Heart left ventricle (tissue), 16 donors: ENCODE measurements around the gene ADAM8. TPM values are rescaled to one million over a fixed set of nuclear protein-coding genes. Genes with fewer than 3 reads are reported as not detected.

ENCODE experiments used
- ATAC-seq, 4 donors: fragments of 200-7000 bp; cut with Tn5 transposase; one replicate each; pipeline ENCODE4 v1.9.1; 2020 to 2022; ENCODE audit warnings: moderate library complexity in 4 of 4, mild to moderate bottlenecking in 3 of 4, moderate number of reproducible peaks in 1 of 4
- DNase-seq, 5 donors: peaks; one replicate each; pipeline ENCODE4 v3.0.0-alpha.2; 2020
- H3K27ac ChIP-seq, 12 donors: fragments of 200-600 bp; sonication (generic) in 4 of 12; one replicate each; pipeline versions ENCODE4 v1.5.0 to v1.8.0; 2016 to 2022; ENCODE audit warnings: mild to moderate bottlenecking in 2 of 12
- H3K27me3 ChIP-seq, 9 donors: fragments of 200-600 bp; sonication (generic) in 2 of 9; one replicate each; pipeline versions ENCODE4 v1.5.1 to v1.8.0; 2016 to 2022; ENCODE audit warnings: mild to moderate bottlenecking in 3 of 9
- H3K36me3 ChIP-seq, 9 donors: fragments of 200-600 bp; sonication (generic) in 2 of 9; one replicate each; pipeline versions ENCODE4 v1.5.0 to v1.8.0; 2018 to 2022; ENCODE audit warnings: mild to moderate bottlenecking in 2 of 9
- H3K4me1 ChIP-seq, 12 donors: fragments of 200-600 bp; sonication (generic) in 4 of 12; one replicate each; pipeline versions ENCODE4 v1.5.0 to v1.8.0; 2016 to 2022; ENCODE audit warnings: mild to moderate bottlenecking in 3 of 12
- H3K4me3 ChIP-seq, 12 donors: fragments of 200-600 bp; sonication (generic) in 4 of 12; one replicate each; pipeline versions ENCODE4 v1.5.0 to v1.8.0; 2017 to 2022; ENCODE audit warnings: mild to moderate bottlenecking in 9 of 12, moderate library complexity in 4 of 12
- H3K9me3 ChIP-seq, 12 donors: fragments of 200-600 bp; sonication (generic) in 4 of 12; one replicate each; pipeline versions ENCODE4 v1.5.0 to v1.8.0; 2016 to 2022; ENCODE audit warnings: mild to moderate bottlenecking in 1 of 12
- CTCF ChIP-seq, 12 donors: fragments of 200-600 bp; sonication (generic) in 4 of 12; IDR thresholded peaks; one replicate each; pipeline versions ENCODE4 v1.5.0 to v1.8.0; 2018 to 2022; ENCODE audit warnings: antibody characterized with exemption in 12 of 12, mild to moderate bottlenecking in 5 of 12
- POLR2A ChIP-seq, 2 donors: fragments of 450-650 bp; IDR thresholded peaks; one replicate each; pipeline ENCODE4 v1.6.1; 2017; ENCODE audit warnings: antibody characterized with exemption in 2 of 2, mild to moderate bottlenecking in 2 of 2, moderate library complexity in 2 of 2
- WGBS, 4 donors: extraction: QIAGEN DNeasy Blood & Tissue Kit in 2 of 4; methylation state at CpG; one replicate each; pipeline versions ENCODE4 v1.1.5 to v1.1.7; 2013 to 2018; 5-methylcytosine and 5-hydroxymethylcytosine counted together
- intact Hi-C, 10 donors: fragments of 100-400 bp; cut with DNase I; formaldehyde crosslinking; loops; one replicate each; pipeline versions ENCODE4 v1.11.1 to v1.14.2; 2022
- long read RNA-seq, 3 donors: library from polyadenylated mRNA; unstranded; transcript quantifications; one replicate each; pipeline ENCODE4 v2.0.0, GENCODE V29; 2020 to 2021
- polyA plus RNA-seq, 2 donors: library from polyadenylated mRNA; stranded (reverse); fragments of 200-250 nt; gene quantifications; one replicate each; pipeline ENCODE4 v1.2.3, GENCODE V29; 2013
- total RNA-seq, 9 donors: library from RNA; depleted of rRNA in 2 of 9; stranded (reverse); fragments of >200 nt in 2 of 9; fragmentation: NEBNext Ultra II Directional in 3 of 9; extraction: Animal tissue kit (Norgen Biotek cat#: 25700) in 3 of 9; gene quantifications; one replicate each; pipeline versions ENCODE4 v1.1.0 to v1.2.4, GENCODE V29; 2016 to 2023
- donor health status: ischemic (EF 13 %, LVEDD 7.1; RV severe dilation, severe dysfunction).
- donor health status: healthy with polysubstance abuse.
- donor health status: DM: no; HTN: yes; CAD: no.
- donor health status: DM: no; HTN: no; CAD: no.
- donor health status: ischemic (EF 25% LVEDD 6.9; RV normal size, moderate dysfunction).
- donor health status: ischemic (EF 25% LVEDD 5.7; RV mildly dilated, moderate dysfunction).
- donor health status: healthy.
- donor health status: DM: yes; HTN: yes; CAD: no.
- donor health status: ischemic (EF 35%, LVEDD 5.7; RV mildly dilated, moderate dysfunction).
- donor health status: nonischemic (EF 11% LVEDD 7.7; RV severe dilation, severe dysfunction).
- donor health status: DM: yes; HTN: yes; CAD: no.
- donor health status: PGD.
- donor health status: ischemic (EF 29% LVEDD 5.4; RV normal size, mild dysfunction).
- donor health status: nonischemic (EF 23%, LVEDD 6.1; RV moderate dilation, normal function).

ADAM8 gene
- 10 to 100 TPM in 1 of 9 donors, 1 to 10 TPM in 8; 1.2 to 10.3 (median 2.6) TPM for total RNA-seq
- polyA plus RNA-seq, result 1 to 10 TPM in 1 of 2 donors, under 1 TPM in 1; 0.50 to 1.2 TPM
- long read RNA-seq, donor 1, result 0 reads
- long read RNA-seq, donor 2, partial matches to known transcripts, result 1 of 1 reads
- long read RNA-seq, donor 2, other reads (novel, unspliced or antisense), result 0 of 1 reads
- long read RNA-seq, donor 3, result 0 reads

- 3 to 14% (median 9%) methylated on average over 22 to 63 of the region's 63 CpGs for WGBS, 4 donors
- Histone ChIP-seq H3K4me3 (peak within 1 kb of the TSS in 9 of 12 donors; percentile 2 to 63 (median 28)), H3K27ac (peak within 1 kb of the TSS in 1 of 12 donors; percentile 81), H3K36me3 (peaks cover 0 to 34% (median 19%) of the 10 kb centered on the region in 9 donors), H3K27me3 (peaks cover 0 to 31% (median 20%) of the 10 kb centered on the region in 9 donors), H3K4me1 (peaks cover 0 to 62% (median 8%) of the 10 kb centered on the region in 12 donors), H3K9me3 (no peaks in the 10 kb centered on the region)
- ATAC-seq (peak in 2 of 4 donors; percentile 8 to 42), DNase-seq (peak in 2 of 5 donors; percentile 52 to 82)
- intact Hi-C loops, result no loop called here
- TF ChIP-seq POLR2A (IDR thresholded peaks at IDR 0.05) (no peak), CTCF (IDR thresholded peaks at IDR 0.05) (no peak)
Observed at GRCh38 chr10:133276435-133277201, at the start of gene ADAM8. Gene ADAM8, minus strand, starts transcription at chr10:133276868. Its CDS starts 51 bp downstream, at chr10:133276817.

GRCh38 chr10:133326223-133326551, 49.5 kb upstream of the ADAM8 start:
- Histone ChIP-seq H3K27ac (no peak overlapping the region), H3K4me3 (peak overlapping the region in 10 of 12 donors; percentile 30 to 52 (median 42)), H3K9me3 (peaks cover 0 to 3% (median 0%) of the 10 kb centered on the region in 12 donors), H3K4me1 (peaks cover 0 to 29% (median 14%) of the 10 kb centered on the region in 12 donors), H3K36me3 (no peaks in the 10 kb centered on the region), H3K27me3 (peaks cover 42 to 61% (median 50%) of the 10 kb centered on the region in 9 donors)
- DNase-seq, result peak in 1 of 5 donors; percentile 4
- TF ChIP-seq CTCF (IDR thresholded peaks at IDR 0.05) (no peak), POLR2A (IDR thresholded peaks at IDR 0.05) (no peak)
- ATAC-seq, result no peak
- intact Hi-C loops, result loop anchor here in 8 of 10 donors (5.0 to 10.0 kb wide), 4 partner anchors 191 to 281 kb away; partner anchors contain the start of gene CYP2E1 (in 1 of the 8)
- 23 to 38% (median 31%) methylated on average over 9 of the region's 9 CpGs for WGBS, 4 donors

GRCh38 chr10:133325440-133326222, 49.0 kb upstream of the ADAM8 start:
- intact Hi-C loops, result loop anchor here in 8 of 10 donors (5.0 to 10.0 kb wide), 4 partner anchors 192 to 282 kb away; partner anchors contain the start of gene CYP2E1 (in 1 of the 8)
- no peak for TF ChIP-seq POLR2A (IDR thresholded peaks at IDR 0.05)
- TF ChIP-seq CTCF (IDR thresholded peaks at IDR 0.05), result no peak

More at GRCh38 chr10:133325440-133326222, 49.0 kb upstream of the ADAM8 start:
- ATAC-seq (peak in 1 of 4 donors; percentile 21), DNase-seq (peak in 1 of 5 donors; percentile 26)
- Histone ChIP-seq H3K4me3 (peak overlapping the region; percentile 9 to 52 (median 41)), H3K36me3 (no peaks in the 10 kb centered on the region), H3K27ac (no peak overlapping the region), H3K4me1 (peaks cover 0 to 29% (median 14%) of the 10 kb centered on the region in 12 donors), H3K9me3 (peaks cover 0 to 4% (median 0%) of the 10 kb centered on the region in 12 donors), H3K27me3 (peaks cover 42 to 55% (median 50%) of the 10 kb centered on the region in 9 donors)
- WGBS, 4 donors, result 1 to 2% (median 2%) methylated on average over 25 to 91 of the region's 91 CpGs
